NCI-H1694 treated with DMSO at 0.1 percent for 48 hours (cell line): ENCODE measurements around the gene INSC.
A peak's percentile ranks its signal among the peaks of the same experiment; 100 is the strongest.

Experiments used
- DNase-seq: peaks from one replicate; lab custom pipeline; 2025; lab: John Stamatoyannopoulos, UW

The INSC gene

DNA sequence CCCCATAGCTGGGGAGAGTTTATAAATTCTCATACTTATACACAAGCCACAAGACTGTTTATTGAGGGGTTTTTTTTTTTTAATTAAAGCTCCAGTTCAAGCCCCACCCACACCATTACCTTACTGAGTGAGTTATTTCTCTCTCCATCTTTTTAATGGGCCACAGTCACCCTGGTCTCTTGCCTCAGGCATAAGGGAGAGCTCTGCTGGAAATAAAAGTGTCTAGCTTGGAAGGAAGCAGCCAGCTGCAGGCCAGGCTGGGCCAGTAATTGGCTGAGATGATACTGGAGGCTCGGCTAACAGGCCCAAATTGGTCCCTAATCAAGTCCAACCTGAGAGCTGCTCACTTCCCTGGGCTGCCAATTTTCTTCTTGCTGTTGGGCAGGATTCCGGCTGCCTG is 174.1 kb downstream of the INSC start:
- no peak for DNase-seq

DNA sequence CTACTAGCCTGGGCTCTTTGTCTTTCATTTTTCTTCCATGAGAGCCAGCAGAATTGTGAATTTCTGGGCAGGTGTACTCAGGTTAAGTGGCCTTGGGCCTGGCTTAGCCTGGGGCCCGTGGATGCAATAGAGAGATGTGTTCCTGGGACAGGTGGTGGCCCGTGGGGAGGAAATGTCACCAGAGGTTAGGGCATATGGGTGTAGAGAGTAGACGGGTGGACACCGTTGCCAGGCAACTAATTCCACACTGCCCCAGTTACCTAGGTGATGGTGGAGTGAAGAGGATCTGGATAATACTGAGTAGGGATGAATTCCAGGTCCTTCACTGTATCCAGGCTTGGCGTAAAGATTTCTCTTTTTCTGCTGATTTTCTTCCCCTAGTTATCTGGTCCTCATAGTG is 175.0 kb downstream of the INSC start:
- DNase-seq: no peak

DNA sequence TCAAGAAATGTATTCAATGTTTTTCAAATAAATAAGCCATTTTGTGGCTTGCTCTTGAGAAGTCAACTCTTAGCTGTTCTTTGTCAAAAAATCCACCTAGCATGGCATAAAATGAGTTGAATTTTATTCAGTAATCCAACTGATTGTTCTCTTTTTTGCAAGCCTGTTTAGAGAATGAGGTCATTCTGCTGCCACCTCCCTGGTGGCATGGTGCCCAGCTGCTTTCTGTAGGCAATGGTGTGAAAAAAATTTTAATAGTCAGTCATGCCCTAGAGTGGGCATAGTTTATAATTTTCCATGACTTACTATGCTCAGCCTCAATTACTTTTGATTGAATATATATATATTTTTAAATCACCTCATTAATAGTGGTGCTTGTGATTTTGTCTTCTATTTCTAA is 177.2 kb downstream of the INSC start:
- DNase-seq: peak; percentile 3

DNA sequence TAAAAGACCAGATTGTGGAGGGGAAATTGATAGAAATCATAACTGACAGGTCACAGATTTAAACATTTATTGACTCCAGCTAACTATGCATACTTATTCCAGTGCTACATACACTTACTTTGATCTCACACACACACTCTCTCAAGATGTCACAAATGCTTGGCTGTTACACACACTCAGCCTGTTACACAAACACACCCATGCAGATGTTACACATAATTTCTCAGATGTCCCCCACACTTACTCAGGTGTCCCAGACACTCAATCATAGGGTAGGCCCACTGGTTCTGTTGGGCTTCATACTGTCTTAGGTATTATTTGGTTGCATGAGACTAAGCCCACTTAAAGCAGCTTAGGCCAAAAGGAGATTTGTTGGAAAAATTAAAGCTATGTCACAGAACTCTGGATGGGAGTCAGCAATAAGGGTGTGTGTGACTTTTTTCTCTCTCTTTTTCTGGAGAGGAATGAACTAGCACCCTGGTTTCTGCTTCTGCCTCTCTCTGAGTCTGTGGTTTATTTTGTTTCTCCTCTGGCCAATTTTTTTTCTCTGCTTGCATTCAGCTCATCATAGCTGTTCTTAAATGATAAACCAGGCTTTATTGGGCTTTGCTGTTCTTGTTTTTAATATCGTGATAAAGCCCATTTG is 179.4 kb downstream of the INSC start:
- DNase-seq: no peak

DNA sequence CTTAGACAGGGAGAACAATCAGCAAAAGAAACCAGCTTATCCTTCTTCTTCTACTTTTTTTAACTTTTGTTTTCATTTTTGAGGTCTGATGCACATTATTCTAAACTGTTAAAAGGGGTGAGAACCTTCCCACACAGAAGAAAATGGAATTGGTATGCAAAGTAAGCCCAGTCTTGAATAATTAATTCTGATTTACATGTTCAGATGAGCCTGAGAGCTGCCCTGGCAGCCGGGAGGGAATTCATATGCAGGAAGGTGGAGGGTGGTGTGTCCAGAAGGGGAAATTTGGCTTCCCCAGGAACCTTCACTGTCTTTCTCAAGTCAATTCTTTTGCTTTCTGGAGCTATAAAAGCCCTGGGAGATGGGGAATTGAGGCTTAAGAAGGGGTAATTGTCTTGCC is 181.0 kb downstream of the INSC start:
- DNase-seq: no peak
